SK-N-SH treated with all-trans-retinoic acid at 6 μM for 48 hours (cell line): Measurements from ENCODE around the gene HABP2.

Source experiments
- ATAC-seq: fragments of 200-7000 bp; cut with Tn5 transposase; 3 replicates; pipeline ENCODE4 v1.9.1; 2020; ENCODE audit warnings: mild to moderate bottlenecking, moderate library complexity
- ARNTL ChIP-seq: fragments of 450-650 bp; formaldehyde crosslinking; IDR thresholded peaks from 2 replicates; pipeline ENCODE4 v1.5.0; 2020; ENCODE audit warnings: low read depth, mild to moderate bottlenecking, moderate library complexity, borderline replicate concordance
- CSDC2 ChIP-seq: fragments of 250-450 bp; sonication (Bioruptor Pico); IDR thresholded peaks from 2 replicates; pipeline ENCODE4 v1.5.0; 2020; ENCODE audit warnings: mild to moderate bottlenecking, moderate library complexity
- ESRRG ChIP-seq: fragments of 250-450 bp; sonication (Bioruptor Pico); IDR thresholded peaks from 2 replicates; pipeline ENCODE4 v1.6.1; 2021; ENCODE audit warnings: mild to moderate bottlenecking
- GLIS3 ChIP-seq: fragments of 250-450 bp; sonication (Bioruptor Pico); IDR thresholded peaks from 2 replicates; pipeline ENCODE4 v1.5.0; 2020; ENCODE audit warnings: mild to moderate bottlenecking, moderate library complexity
- ISL1 ChIP-seq: fragments of 250-450 bp; sonication (Bioruptor Pico); IDR thresholded peaks from 2 replicates; pipeline ENCODE4 v2.1.2; 2022; ENCODE audit warnings: mild to moderate bottlenecking, moderate library complexity
- OSR1 ChIP-seq: fragments of 250-450 bp; sonication (Bioruptor Pico); IDR thresholded peaks from 2 replicates; pipeline ENCODE4 v1.8.0; 2022; ENCODE audit warnings: moderate library complexity, mild to moderate bottlenecking, inconsistent platforms
- RARB ChIP-seq: fragments of 250-450 bp; sonication (Bioruptor Pico); IDR thresholded peaks from 2 replicates; pipeline ENCODE4 v1.8.0; 2021; ENCODE audit warnings: mild to moderate bottlenecking, moderate library complexity
- SNAI2 ChIP-seq: fragments of 250-450 bp; sonication (Bioruptor Pico); IDR thresholded peaks from 2 replicates; pipeline ENCODE4 v1.5.0; 2020; ENCODE audit warnings: mild to moderate bottlenecking, moderate library complexity
- ZC3H10 ChIP-seq: fragments of 250-450 bp; sonication (Bioruptor Pico); IDR thresholded peaks from 2 replicates; pipeline ENCODE4 v1.5.1; 2021; ENCODE audit warnings: mild to moderate bottlenecking, moderate library complexity
- ZFP3 ChIP-seq: fragments of 250-450 bp; sonication (Bioruptor Pico); IDR thresholded peaks from 2 replicates; pipeline ENCODE4 v1.5.0; 2020; ENCODE audit warnings: mild to moderate bottlenecking, moderate library complexity
- ZFP30 ChIP-seq: fragments of 450-650 bp; formaldehyde crosslinking; IDR thresholded peaks from 2 replicates; pipeline ENCODE4 v1.5.0; 2022; ENCODE audit warnings: mild to moderate bottlenecking, moderate library complexity
- ZNF565 ChIP-seq: fragments of 450-650 bp; formaldehyde crosslinking; conservative IDR thresholded peaks from 2 replicates; pipeline ENCODE4 v1.5.0; 2020; ENCODE audit warnings: low read depth, mild to moderate bottlenecking, moderate library complexity
- ZNF70 ChIP-seq: fragments of 450-650 bp; formaldehyde crosslinking; IDR thresholded peaks from 2 replicates; pipeline ENCODE4 v1.5.0; 2020; ENCODE audit warnings: mild to moderate bottlenecking, moderate library complexity
- ZNF8 ChIP-seq: fragments of 450-650 bp; formaldehyde crosslinking; IDR thresholded peaks from 2 replicates; pipeline ENCODE4 v1.5.0; 2020; ENCODE audit warnings: mild to moderate bottlenecking, moderate library complexity
- TF ChIP-seq, protein P1 (sequence below): fragments of 250-450 bp; sonication (Bioruptor Pico); IDR thresholded peaks from 2 replicates; pipeline ENCODE4 v1.5.1; 2021; ENCODE audit warnings: mild to moderate bottlenecking, moderate library complexity
- TF ChIP-seq, protein P2 (sequence below): fragments of 250-450 bp; sonication (Bioruptor Pico); IDR thresholded peaks from 2 replicates; pipeline ENCODE4 v1.5.0; 2020; ENCODE audit warnings: mild to moderate bottlenecking, moderate library complexity
- TF ChIP-seq, protein P3 (sequence below): fragments of 250-450 bp; sonication (Bioruptor Pico); IDR thresholded peaks from 2 replicates; pipeline ENCODE4 v1.5.1; 2020; ENCODE audit warnings: low read depth, mild to moderate bottlenecking, moderate library complexity
- TF ChIP-seq, protein P4 (sequence below): fragments of 250-450 bp; sonication (Bioruptor Pico); IDR thresholded peaks from 2 replicates; pipeline ENCODE4 v1.8.0; 2020; ENCODE audit warnings: mild to moderate bottlenecking, moderate library complexity, borderline replicate concordance
- TF ChIP-seq, protein P5 (sequence below): fragments of 250-450 bp; sonication (Bioruptor Pico); IDR thresholded peaks from 2 replicates; pipeline ENCODE4 v1.8.0; 2021; ENCODE audit warnings: low read depth, mild to moderate bottlenecking, moderate library complexity, borderline replicate concordance

Gene HABP2

DNA sequence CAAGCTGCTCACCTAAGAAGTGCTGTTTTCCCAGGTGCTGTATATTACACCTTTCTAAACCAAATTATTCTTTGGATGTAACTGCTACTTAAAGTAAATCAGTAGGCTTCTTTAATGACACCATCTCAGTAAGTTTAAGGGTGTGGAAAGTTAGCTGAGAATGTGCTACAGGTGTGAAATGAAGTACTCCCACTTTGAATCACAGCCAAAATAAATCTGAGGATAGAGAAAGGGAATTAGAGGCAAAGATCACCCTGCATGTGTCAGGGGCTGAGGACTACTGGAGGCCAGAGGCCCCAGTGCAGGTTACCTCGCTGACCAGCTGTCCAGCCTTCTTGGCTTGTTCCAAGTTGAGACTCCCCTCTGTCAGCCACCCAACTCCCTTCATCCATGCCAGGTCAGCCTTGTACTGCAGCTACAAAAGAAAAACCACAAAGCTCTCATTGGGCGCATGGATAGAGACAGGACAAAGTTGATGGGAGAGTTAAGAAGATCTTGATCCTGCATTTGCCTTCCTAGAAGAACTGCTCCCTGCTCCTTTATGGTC, 75.8 kb downstream of the HABP2 start (continued):
- TF ChIP-seq, protein P1, sequence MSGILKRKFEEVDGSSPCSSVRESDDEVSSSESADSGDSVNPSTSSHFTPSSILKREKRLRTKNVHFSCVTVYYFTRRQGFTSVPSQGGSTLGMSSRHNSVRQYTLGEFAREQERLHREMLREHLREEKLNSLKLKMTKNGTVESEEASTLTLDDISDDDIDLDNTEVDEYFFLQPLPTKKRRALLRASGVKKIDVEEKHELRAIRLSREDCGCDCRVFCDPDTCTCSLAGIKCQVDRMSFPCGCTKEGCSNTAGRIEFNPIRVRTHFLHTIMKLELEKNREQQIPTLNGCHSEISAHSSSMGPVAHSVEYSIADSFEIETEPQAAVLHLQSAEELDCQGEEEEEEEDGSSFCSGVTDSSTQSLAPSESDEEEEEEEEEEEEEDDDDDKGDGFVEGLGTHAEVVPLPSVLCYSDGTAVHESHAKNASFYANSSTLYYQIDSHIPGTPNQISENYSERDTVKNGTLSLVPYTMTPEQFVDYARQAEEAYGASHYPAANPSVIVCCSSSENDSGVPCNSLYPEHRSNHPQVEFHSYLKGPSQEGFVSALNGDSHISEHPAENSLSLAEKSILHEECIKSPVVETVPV (CRISPR knock-in tag): no peak
- TF ChIP-seq ESRRG (CRISPR knock-in tag) (no peak), ZNF70 (no peak)

DNA sequence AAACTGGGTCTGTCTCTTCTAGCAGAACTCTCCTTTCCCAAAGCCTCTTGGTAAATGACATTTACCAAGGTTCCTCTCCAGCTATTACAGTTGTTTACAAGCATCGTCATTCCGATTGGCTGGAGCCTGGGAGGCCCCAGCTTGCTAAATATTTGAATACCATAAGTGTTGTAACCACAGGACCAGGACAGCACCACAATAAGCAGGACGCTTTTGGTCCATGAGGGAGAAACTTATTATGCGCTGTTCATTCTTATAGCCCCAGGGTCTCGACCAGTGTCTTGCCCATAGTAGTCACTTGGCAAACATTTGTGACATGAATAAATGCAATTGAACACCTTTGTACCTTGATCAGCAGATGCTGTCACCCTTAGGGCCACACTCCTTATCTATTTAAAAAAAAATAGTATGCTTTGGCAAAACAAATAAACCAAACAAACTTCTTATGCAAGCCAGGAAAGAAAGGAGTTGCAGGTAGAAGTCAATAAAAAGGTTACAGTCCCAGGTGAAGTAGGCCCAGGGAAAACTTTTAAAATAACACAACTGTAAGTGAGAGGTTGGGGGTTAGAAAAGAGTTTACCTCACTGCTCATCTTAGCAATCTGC, 78.2 kb downstream of the HABP2 start:
- TF ChIP-seq ZNF8 (CRISPR knock-in tag) (no peak), ESRRG (CRISPR knock-in tag) (no peak), RARB (no peak), ARNTL (CRISPR knock-in tag) (no peak), ZC3H10 (CRISPR knock-in tag) (no peak), ZNF565 (no peak), SNAI2 (CRISPR knock-in tag) (no peak), ISL1 (CRISPR knock-in tag) (no peak), ZFP3 (CRISPR knock-in tag) (no peak), GLIS3 (CRISPR knock-in tag) (no peak), CSDC2 (CRISPR knock-in tag) (no peak), ZFP30 (CRISPR knock-in tag) (no peak)
- TF ChIP-seq, protein P2, sequence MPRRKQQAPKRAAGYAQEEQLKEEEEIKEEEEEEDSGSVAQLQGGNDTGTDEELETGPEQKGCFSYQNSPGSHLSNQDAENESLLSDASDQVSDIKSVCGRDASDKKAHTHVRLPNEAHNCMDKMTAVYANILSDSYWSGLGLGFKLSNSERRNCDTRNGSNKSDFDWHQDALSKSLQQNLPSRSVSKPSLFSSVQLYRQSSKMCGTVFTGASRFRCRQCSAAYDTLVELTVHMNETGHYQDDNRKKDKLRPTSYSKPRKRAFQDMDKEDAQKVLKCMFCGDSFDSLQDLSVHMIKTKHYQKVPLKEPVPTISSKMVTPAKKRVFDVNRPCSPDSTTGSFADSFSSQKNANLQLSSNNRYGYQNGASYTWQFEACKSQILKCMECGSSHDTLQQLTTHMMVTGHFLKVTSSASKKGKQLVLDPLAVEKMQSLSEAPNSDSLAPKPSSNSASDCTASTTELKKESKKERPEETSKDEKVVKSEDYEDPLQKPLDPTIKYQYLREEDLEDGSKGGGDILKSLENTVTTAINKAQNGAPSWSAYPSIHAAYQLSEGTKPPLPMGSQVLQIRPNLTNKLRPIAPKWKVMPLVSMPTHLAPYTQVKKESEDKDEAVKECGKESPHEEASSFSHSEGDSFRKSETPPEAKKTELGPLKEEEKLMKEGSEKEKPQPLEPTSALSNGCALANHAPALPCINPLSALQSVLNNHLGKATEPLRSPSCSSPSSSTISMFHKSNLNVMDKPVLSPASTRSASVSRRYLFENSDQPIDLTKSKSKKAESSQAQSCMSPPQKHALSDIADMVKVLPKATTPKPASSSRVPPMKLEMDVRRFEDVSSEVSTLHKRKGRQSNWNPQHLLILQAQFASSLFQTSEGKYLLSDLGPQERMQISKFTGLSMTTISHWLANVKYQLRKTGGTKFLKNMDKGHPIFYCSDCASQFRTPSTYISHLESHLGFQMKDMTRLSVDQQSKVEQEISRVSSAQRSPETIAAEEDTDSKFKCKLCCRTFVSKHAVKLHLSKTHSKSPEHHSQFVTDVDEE (CRISPR knock-in tag): no peak
- TF ChIP-seq, protein P3, sequence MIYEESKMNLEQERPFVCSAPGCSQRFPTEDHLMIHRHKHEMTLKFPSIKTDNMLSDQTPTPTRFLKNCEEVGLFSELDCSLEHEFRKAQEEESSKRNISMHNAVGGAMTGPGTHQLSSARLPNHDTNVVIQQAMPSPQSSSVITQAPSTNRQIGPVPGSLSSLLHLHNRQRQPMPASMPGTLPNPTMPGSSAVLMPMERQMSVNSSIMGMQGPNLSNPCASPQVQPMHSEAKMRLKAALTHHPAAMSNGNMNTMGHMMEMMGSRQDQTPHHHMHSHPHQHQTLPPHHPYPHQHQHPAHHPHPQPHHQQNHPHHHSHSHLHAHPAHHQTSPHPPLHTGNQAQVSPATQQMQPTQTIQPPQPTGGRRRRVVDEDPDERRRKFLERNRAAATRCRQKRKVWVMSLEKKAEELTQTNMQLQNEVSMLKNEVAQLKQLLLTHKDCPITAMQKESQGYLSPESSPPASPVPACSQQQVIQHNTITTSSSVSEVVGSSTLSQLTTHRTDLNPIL (CRISPR knock-in tag): no peak
- TF ChIP-seq, protein P4, sequence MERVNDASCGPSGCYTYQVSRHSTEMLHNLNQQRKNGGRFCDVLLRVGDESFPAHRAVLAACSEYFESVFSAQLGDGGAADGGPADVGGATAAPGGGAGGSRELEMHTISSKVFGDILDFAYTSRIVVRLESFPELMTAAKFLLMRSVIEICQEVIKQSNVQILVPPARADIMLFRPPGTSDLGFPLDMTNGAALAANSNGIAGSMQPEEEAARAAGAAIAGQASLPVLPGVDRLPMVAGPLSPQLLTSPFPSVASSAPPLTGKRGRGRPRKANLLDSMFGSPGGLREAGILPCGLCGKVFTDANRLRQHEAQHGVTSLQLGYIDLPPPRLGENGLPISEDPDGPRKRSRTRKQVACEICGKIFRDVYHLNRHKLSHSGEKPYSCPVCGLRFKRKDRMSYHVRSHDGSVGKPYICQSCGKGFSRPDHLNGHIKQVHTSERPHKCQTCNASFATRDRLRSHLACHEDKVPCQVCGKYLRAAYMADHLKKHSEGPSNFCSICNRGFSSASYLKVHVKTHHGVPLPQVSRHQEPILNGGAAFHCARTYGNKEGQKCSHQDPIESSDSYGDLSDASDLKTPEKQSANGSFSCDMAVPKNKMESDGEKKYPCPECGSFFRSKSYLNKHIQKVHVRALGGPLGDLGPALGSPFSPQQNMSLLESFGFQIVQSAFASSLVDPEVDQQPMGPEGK: no peak
- TF ChIP-seq, protein P5, sequence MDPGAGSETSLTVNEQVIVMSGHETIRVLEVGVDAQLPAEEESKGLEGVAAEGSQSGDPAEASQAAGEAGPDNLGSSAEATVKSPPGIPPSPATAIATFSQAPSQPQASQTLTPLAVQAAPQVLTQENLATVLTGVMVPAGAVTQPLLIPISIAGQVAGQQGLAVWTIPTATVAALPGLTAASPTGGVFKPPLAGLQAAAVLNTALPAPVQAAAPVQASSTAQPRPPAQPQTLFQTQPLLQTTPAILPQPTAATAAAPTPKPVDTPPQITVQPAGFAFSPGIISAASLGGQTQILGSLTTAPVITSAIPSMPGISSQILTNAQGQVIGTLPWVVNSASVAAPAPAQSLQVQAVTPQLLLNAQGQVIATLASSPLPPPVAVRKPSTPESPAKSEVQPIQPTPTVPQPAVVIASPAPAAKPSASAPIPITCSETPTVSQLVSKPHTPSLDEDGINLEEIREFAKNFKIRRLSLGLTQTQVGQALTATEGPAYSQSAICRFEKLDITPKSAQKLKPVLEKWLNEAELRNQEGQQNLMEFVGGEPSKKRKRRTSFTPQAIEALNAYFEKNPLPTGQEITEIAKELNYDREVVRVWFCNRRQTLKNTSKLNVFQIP (CRISPR knock-in tag): no peak
- TF ChIP-seq, protein P1 (CRISPR knock-in tag): no peak
- TF ChIP-seq, all 23 proteins: peak for 0
- no peak for ATAC-seq

DNA sequence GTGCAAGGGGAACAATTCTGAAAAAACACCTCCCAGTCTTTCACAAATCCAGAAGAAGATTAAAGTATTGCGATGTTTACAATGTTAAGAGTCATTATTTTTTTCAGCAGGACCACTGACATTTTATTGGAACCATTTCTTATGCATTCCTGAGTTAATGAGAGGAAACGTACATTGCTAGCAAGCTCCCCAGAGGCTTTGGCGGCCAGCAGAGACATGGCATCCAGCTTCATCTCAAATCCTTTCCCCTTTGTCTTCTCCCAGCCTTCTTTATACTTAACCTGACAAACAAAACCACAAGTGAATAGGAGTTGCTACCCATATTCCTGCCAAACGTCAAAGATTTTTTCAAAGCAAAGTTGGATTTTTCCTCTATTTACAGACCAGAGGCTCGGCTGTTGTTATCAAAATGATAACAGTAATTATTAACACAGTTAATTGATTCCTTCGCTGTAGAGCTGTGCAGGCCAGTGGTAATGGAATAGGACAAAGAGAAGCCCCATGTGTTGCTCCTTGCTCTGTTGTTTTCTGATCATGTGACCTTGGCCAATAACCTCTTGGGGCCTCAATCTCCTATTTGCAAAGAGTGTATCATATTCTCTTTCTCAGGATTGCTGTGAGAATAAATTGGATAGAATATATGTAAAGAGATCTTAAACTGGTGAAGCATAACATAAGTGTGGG, 79.0 kb downstream of the HABP2 start:
- no peak for ATAC-seq
- no peak for TF ChIP-seq OSR1 (CRISPR knock-in tag)
- TF ChIP-seq ESRRG (CRISPR knock-in tag): no peak
- TF ChIP-seq ZNF8 (CRISPR knock-in tag): no peak
- TF ChIP-seq CSDC2 (CRISPR knock-in tag): no peak
- no peak for TF ChIP-seq ARNTL (CRISPR knock-in tag)
- no peak for TF ChIP-seq GLIS3 (CRISPR knock-in tag)
- TF ChIP-seq, protein P4: no peak
- TF ChIP-seq ZFP30 (CRISPR knock-in tag): no peak
- TF ChIP-seq ZNF565: no peak
- TF ChIP-seq RARB: no peak
